B cell (primary cell): ENCODE data around the gene CMTM1. TPM values are rescaled to one million over a fixed set of nuclear protein-coding genes. Genes with fewer than 3 reads are reported as not detected.

Experiments
- ATAC-seq: fragments of 200-7000 bp; cut with Tn5 transposase; one replicate; pipeline ENCODE4 v1.10.0; 2021; ENCODE audit warnings: low read depth, mild to moderate bottlenecking, moderate number of reproducible peaks, moderate library complexity
- CTCF ChIA-PET: fragments of 350-600 bp; sonication (Branson Sonifier 250); formaldehyde crosslinking; loops from one replicate; lab custom pipeline; 2021; ENCODE audit warnings: antibody characterized with exemption, inconsistent platforms; lab: Charles Lee
- POLR2A ChIA-PET: fragments of 350-600 bp; sonication (Branson Sonifier 250); formaldehyde crosslinking; loops from one replicate; lab custom pipeline; 2021; ENCODE audit warnings: antibody characterized with exemption; lab: Charles Lee
- DNase-seq: peaks from one replicate; pipeline ENCODE4 v3.0.0; 2013
- H2AFZ ChIP-seq: 2 replicates; pipeline ENCODE4 v1.6.1; 2012; ENCODE audit warnings: mild to moderate bottlenecking, low read depth, low read length; ENCODE audit not compliant: insufficient read depth, poor library complexity, severe bottlenecking
- H3K27ac ChIP-seq, 2 donors: 1 replicate in 1 of 2; 2 replicates in 1 of 2; pipeline ENCODE4 v1.5.1; 2012 to 2013; ENCODE audit warnings: low read length in 2 of 2, mild to moderate bottlenecking in 2 of 2, moderate library complexity in 1 of 2
- H3K27me3 ChIP-seq, 4 experiments: fragments of 200-600 bp in 1 of 4; sonication (generic) in 1 of 4; replicated peaks in 1 of 4; 1 replicate in 2 of 4; 2 replicates in 2 of 4; pipeline versions ENCODE4 v1.6.1 to v1.7.0; 2013 to 2016; ENCODE audit warnings: low read length in 3 of 4, mild to moderate bottlenecking in 2 of 4, mixed read lengths in 1 of 4, moderate library complexity in 1 of 4; ENCODE audit not compliant: insufficient read depth in 4 of 4, control insufficient read depth in 3 of 4; ENCODE audit errors: control extremely low read depth in 1 of 4
- H3K36me3 ChIP-seq, 2 experiments: replicated peaks in 1 of 2; 1 replicate in 1 of 2; 2 replicates in 1 of 2; pipeline versions ENCODE4 v1.6.1 to v1.7.1; 2013; ENCODE audit warnings: low read length in 1 of 2; ENCODE audit not compliant: insufficient read depth in 2 of 2, control insufficient read depth in 1 of 2; ENCODE audit errors: control extremely low read depth in 1 of 2, extremely low read depth in 1 of 2
- H3K4me1 ChIP-seq, 2 donors: fragments of 200-600 bp in 1 of 2; sonication (generic) in 1 of 2; 1 replicate in 1 of 2; 2 replicates in 1 of 2; pipeline versions ENCODE4 v1.5.1 to v1.6.1; 2013 to 2017; ENCODE audit warnings: low read length in 2 of 2; ENCODE audit not compliant: control insufficient read depth in 2 of 2, insufficient read depth in 2 of 2
- H3K4me2 ChIP-seq: replicated peaks from 2 replicates; pipeline ENCODE3; 2012; ENCODE audit warnings: mild to moderate bottlenecking, low read depth, low read length; ENCODE audit not compliant: poor library complexity, severe bottlenecking
- H3K4me3 ChIP-seq, 5 experiments: fragments of 200-600 bp in 1 of 5; sonication (generic) in 1 of 5; 1 replicate in 3 of 5; 2 replicates in 2 of 5; pipeline versions ENCODE4 v1.5.1 to v1.7.0; 2011 to 2016; ENCODE audit warnings: low read length in 4 of 5, mild to moderate bottlenecking in 4 of 5, low read depth in 2 of 5, control low read depth in 1 of 5, moderate library complexity in 1 of 5; ENCODE audit not compliant: insufficient read depth in 1 of 5; ENCODE audit errors: control extremely low read depth in 1 of 5, extremely low read depth in 1 of 5
- H3K79me2 ChIP-seq: fragments of 200-600 bp; sonication (generic); one replicate; pipeline ENCODE4 v1.6.0; 2016; ENCODE audit warnings: low read length; ENCODE audit not compliant: control insufficient read depth, insufficient read depth
- H3K9ac ChIP-seq: fragments of 200-600 bp; sonication (generic); 2 replicates; pipeline ENCODE4 v1.6.1; 2017; ENCODE audit warnings: mild to moderate bottlenecking, low read length, moderate library complexity
- H3K9me3 ChIP-seq, 3 donors: one replicate each; pipeline versions ENCODE4 v1.6.1 to v1.7.1; 2013; ENCODE audit warnings: low read length in 2 of 3; ENCODE audit not compliant: control insufficient read depth in 2 of 3, insufficient read depth in 1 of 3; ENCODE audit errors: control extremely low read depth in 1 of 3
- H4K20me1 ChIP-seq: 2 replicates; pipeline ENCODE4 v1.6.0; 2012; ENCODE audit warnings: mild to moderate bottlenecking, low read length; ENCODE audit not compliant: insufficient read depth, control insufficient read depth, poor library complexity, severe bottlenecking
- H3K27ac Mint-ChIP-seq: one replicate; pipeline ENCODE4 v1.8.0; 2021; ENCODE audit warnings: mixed read lengths
- H3K27me3 Mint-ChIP-seq: one replicate; pipeline ENCODE4 v1.8.0; 2021; ENCODE audit warnings: mixed read lengths
- H3K4me1 Mint-ChIP-seq: one replicate; pipeline ENCODE4 v1.8.0; 2021; ENCODE audit warnings: mixed read lengths
- H3K4me3 Mint-ChIP-seq: one replicate; pipeline ENCODE4 v1.8.0; 2021; ENCODE audit warnings: mixed read lengths
- H3K9me3 Mint-ChIP-seq: one replicate; pipeline ENCODE4 v1.8.0; 2022; ENCODE audit warnings: mixed read lengths; ENCODE audit not compliant: insufficient read depth
- CTCF ChIP-seq: fragments of 200-600 bp; IDR thresholded peaks from one replicate; pipeline ENCODE4 v1.8.0; 2022; ENCODE audit warnings: antibody characterized with exemption, mild to moderate bottlenecking
- EZH2 ChIP-seq: IDR thresholded peaks from 2 replicates; pipeline ENCODE4 v1.6.1; 2012; ENCODE audit warnings: borderline replicate concordance, low read depth, mild to moderate bottlenecking, moderate library complexity, low read length; ENCODE audit not compliant: insufficient read depth, poor library complexity, severe bottlenecking
- WGBS: methylation state at CpG from one replicate; pipeline ENCODE4 v1.1.5; 2013; ENCODE audit warnings: missing lambda C conversion rate; ENCODE audit not compliant: insufficient coverage; 5-methylcytosine and 5-hydroxymethylcytosine counted together
- intact Hi-C: fragments of 100-400 bp; cut with micrococcal nuclease; formaldehyde crosslinking; loops from one replicate; pipeline ENCODE4 v1.10.0; 2022
- polyA plus RNA-seq: library from polyadenylated mRNA; depleted of rRNA; stranded (reverse); fragments of >200 nt; gene quantifications from 2 replicates; pipeline ENCODE4 v1.2.3, GENCODE V29; 2012
- total RNA-seq, 2 donors: library from RNA; stranded (reverse); fragments of 120-200 nt in 1 of 2; gene quantifications; 1 replicate in 1 of 2; 2 replicates in 1 of 2; pipeline versions ENCODE4 v1.2.3 to v1.2.4, GENCODE V29; 2013 to 2022

Gene CMTM1
- total and polyA plus RNA-seq, 2 donors (not counting 1 experiment from before 2014, with no cell fraction given): 1.6 to 5.9 TPM

- no peaks in the 10 kb centered on the region for H3K36me3 ChIP-seq
- peak overlapping the region; percentile 73 for H3K9ac ChIP-seq
- no peaks in the 10 kb centered on the region for H3K27me3 ChIP-seq
- H3K4me3 ChIP-seq: peak overlapping the region in 3 of 5 experiments; percentile 62 to 72 (median 71)
- H3K4me2 ChIP-seq: peak overlapping the region; percentile 89
- H3K4me3 Mint-ChIP-seq: peak overlapping the region; percentile 87
- ATAC-seq (no peak), DNase-seq (no peak)
- ChIA-PET POLR2A (interaction anchor here (0.7 to 3.1 kb wide), 3 partner anchors 10 to 32 kb away, joined by 3 to 21 read pairs (median 6); no protein-coding TSS in a partner anchor), CTCF (interaction anchor here (1.0 to 6.6 kb wide), 6 partner anchors 9 to 143 kb away, joined by 3 to 46 read pairs (median 6); no protein-coding TSS in a partner anchor)
- no peaks in the 10 kb centered on the region for H3K27me3 Mint-ChIP-seq
- intact Hi-C loops: loop anchor here (1.0 to 2.0 kb wide), 2 partner anchors 10 to 56 kb away; partner anchors contain the start of gene CMTM3
- peaks cover 21% of the 10 kb centered on the region for H3K79me2 ChIP-seq
- peak overlapping the region; percentile 90 for H3K27ac Mint-ChIP-seq
- no peaks in the 10 kb centered on the region for H4K20me1 ChIP-seq
- H3K4me1 ChIP-seq: peaks cover 76 to 90% of the 10 kb centered on the region in 2 donors
- peak overlapping the region; percentile 88 for H2AFZ ChIP-seq
- WGBS: 19% methylated on average over 5 of the region's 9 CpGs
- no peaks in the 10 kb centered on the region for H3K9me3 Mint-ChIP-seq
- peak overlapping the region; percentile 73 to 85 for H3K27ac ChIP-seq
- H3K9me3 ChIP-seq: no peaks in the 10 kb centered on the region
- TF ChIP-seq EZH2 (no peak), CTCF (no peak)
- H3K4me1 Mint-ChIP-seq: peaks cover 81% of the 10 kb centered on the region
Measured at GRCh38 chr16:66548868-66549267, 17.4 kb upstream of the CMTM1 start.
